Ureter (tissue), 1 donor: ENCODE measurements around the gene AP2S1. TPM values are rescaled to one million over a fixed set of nuclear protein-coding genes. Genes with fewer than 3 reads are reported as not detected.
"Not testable (repeated sequence)": the region's sequence is repeated elsewhere in the genome, so short reads cannot be mapped to it uniquely, and the experiment has no call there.

Experiments used
- DNase-seq: peaks from one replicate; pipeline ENCODE4 v3.0.0-alpha.2; 2020; ENCODE audit warnings: low spot score
- total RNA-seq: library from RNA; stranded (reverse); gene quantifications from one replicate; pipeline ENCODE4 v1.2.4, GENCODE V29; 2023
- donor health status: DM: yes; HTN: yes; CAD: no.

AP2S1 gene
- total RNA-seq, 1 donor from 2014 or later: 73.7 TPM

GRCh38 chr19:46806656-46807055 is 44.0 kb downstream of the AP2S1 start:
- no peak for DNase-seq

DNA sequence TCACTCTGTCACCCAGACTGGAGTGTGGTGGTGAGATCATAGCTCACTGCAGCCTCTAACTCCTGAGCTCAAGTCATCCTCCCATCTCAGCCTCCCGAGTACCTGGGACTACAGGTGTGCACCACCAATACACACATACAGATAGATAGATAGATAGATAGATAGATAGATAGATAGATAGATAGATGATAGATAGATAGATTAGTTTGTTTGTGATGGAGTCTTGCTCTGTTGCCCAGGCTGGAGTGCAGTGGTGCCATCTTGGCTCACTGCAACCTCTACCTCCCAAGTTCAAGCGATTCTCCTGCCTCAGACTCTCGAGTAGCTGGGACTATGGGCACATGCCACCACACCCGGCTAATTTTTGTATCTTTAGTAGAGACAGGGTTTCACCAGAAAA is 46.2 kb downstream of the AP2S1 start:
- DNase-seq: not testable (repeated sequence)

GRCh38 chr19:46803555-46803954 is 47.1 kb downstream of the AP2S1 start:
- DNase-seq: no peak

DNA sequence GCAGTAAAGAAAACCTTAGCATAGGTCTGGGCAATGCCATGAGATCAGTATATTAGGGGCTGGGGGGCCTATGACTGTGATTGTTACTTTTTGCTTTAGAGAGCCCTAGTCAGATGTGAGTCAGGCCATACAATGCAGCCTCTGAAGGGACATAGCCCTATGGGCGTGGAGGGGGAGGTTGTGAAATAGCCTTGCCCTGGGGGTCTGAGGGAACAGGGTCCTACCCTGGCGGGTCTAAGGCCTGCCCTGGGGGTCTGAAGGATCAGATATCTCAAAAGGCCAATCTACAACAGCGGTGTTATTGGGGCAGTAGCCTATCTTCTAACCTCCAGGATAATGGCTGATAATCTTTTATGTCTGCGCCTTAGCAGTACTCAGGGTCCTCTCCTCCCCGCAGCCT is 48.5 kb downstream of the AP2S1 start:
- no peak for DNase-seq

DNA sequence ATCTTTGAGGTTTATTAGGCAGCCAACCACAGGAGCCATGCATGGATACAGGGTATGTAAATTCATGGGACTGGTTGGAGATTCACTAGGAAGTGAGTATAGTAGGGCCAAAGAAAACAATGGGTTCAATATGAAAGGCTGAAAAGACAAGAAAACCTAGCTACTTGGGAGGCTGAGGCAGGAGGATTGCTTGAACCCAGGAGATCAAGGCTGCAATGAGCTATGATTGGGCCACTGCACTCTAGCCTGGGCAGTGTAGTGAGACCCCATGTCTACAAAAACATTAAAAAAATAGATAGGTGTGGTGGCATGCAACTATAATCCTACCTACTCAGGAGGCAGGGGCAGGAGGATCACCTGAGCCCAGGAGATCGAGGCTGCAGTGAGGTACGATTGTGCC is 51.9 kb downstream of the AP2S1 start:
- DNase-seq: no peak

- no peak for DNase-seq
Measured at GRCh38 chr19:46797881-46798280, 52.8 kb downstream of the AP2S1 start.

- no peak for DNase-seq
Measured at GRCh38 chr19:46791944-46792343, 58.7 kb downstream of the AP2S1 start.

DNA sequence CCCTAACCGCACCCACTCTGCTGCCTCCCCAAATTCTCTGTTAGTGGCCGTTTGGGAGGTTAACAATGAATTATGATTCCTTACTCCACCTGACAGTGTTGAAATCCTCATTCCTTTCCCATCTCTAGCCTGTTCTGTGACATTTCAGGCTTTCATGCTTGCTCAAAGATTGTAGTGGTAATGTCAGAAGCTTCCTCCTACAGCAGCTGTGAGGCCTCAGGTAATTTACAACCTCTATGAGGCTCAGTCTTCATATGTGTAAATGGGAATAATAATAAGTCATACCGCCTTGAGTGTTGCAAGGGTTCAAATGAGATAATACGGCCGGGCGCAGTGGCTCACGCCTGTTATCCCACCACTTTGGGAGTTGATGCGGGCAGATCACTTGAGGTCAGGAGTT is 61.3 kb downstream of the AP2S1 start:
- no peak for DNase-seq

DNA sequence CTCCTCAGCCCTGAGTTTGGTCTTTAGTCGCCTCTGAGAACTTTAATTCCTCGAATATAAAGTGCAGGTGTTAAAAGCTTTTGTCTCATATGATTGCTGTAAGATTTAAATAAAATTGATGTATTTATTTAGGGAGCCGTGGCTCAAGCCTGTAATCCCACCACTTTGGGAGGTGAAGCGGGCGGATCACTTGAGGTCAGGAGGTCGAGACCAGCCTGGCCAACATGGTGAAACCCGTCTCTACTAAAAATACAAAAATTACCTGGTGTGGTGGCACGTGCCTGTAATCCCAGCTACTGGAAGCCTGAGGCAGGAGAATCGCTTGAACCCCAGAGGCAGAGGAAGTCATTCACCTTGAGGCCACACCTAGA is 61.7 kb downstream of the AP2S1 start:
- DNase-seq: no peak

DNA sequence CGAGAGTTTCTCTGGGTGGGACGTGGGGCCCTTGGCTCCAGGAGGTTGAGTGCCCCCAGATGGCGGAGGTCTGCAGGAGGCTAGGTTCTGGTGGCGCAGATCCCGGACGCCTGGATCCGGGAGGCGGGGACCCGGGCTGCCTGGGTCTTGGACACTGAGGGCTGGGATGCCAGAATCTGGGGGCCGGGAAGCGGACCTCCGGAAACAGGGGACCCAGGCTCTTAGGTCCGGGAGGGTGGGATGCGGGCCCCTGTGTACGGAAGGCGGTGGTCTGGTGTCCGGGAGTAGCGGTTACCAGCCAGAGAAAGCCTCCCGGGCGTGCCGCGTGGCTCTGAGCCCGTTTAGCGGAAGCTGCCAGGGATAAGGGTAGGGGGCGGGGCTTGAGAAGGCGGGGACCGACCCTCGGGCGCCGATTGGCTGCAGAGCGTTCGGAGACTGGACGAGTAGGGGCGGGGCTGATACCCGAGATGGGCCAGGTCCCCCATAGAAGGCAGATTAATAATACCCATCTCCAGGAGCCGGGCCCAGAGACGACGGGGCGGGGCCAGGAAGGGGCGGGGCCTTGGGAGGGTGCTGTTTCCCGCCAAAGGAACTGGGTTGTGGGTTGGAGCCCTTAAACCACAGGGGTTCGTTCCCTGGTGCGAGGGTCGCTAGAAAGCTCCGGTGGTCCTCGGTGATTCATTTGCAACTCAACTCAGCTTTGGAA is 62.2 kb downstream of the AP2S1 start, which contains the start of gene SLC1A5:
SLC1A5 (minus strand) TSS at position 333 of the 706 bp plus-strand sequence. CDS start 629 bp downstream, outside the sequence.
- peak; percentile 99 for DNase-seq

Other genes starting within 250 kb of the AP2S1 start
- 253 TPM for gene CALM3, start 249.5 kb downstream of the AP2S1 start, total RNA-seq
- 3.5 TPM for gene PTGIR, start 225.8 kb downstream of the AP2S1 start, total RNA-seq
- gene GNG8, start 214.6 kb downstream of the AP2S1 start, total RNA-seq: not detected
- gene DACT3, start 189.7 kb downstream of the AP2S1 start, total RNA-seq: 25.6 TPM
- gene PRKD2, start 133.7 kb downstream of the AP2S1 start, total RNA-seq: 57.1 TPM
- 20.6 TPM for gene FKRP, start 104.8 kb downstream of the AP2S1 start, total RNA-seq
- gene STRN4, start 104.4 kb downstream of the AP2S1 start, total RNA-seq: 67.6 TPM
- gene SLC1A5, start 62.3 kb downstream of the AP2S1 start, total RNA-seq: 344 TPM
- gene ARHGAP35, start 10.2 kb upstream of the AP2S1 start, total RNA-seq: 84.0 TPM
- not detected for gene NPAS1, start 169.0 kb upstream of the AP2S1 start, total RNA-seq
- gene TMEM160, start 197.8 kb upstream of the AP2S1 start, total RNA-seq: 15.5 TPM